Fibroblast of gingiva (primary cell): ENCODE measurements around the gene PLPPR1.
"Not testable (repeated sequence)": the region's sequence is repeated elsewhere in the genome, so short reads cannot be mapped to it uniquely, and the experiment has no call there.

Experiments used
- DNase-seq: peaks from one replicate; pipeline ENCODE4 v3.0.0-alpha.2; 2011; ENCODE audit warnings: low read depth

PLPPR1 gene

GRCh38 chr9:101291043-101291442, 262.5 kb downstream of the PLPPR1 start:
- DNase-seq, result not testable (repeated sequence)

- no peak for DNase-seq
Measured at GRCh38 chr9:101299901-101300300, 271.4 kb downstream of the PLPPR1 start.

DNA sequence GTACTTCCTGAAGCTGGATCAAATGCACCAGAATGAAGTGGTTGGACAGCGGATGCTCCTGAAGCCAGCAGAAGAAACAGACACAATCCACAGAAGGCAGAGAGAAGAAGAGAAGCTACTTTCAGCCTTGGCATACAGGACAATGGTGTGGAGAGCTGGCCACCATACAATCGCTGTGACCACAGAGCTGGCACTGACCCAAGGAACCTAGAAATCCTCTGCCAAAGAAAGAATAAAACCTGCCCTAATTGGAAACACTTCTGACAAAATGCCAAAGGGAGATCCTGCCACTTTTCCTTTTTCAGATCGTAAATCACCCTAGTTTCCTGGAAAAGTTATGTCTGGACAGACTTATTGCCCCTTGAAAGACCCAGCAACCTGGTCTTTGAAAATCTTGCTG, 278.5 kb downstream of the PLPPR1 start:
- DNase-seq, result no peak

- no peak for DNase-seq
Measured at GRCh38 chr9:101307524-101308213, 279.1 kb downstream of the PLPPR1 start.

- no peak for DNase-seq
Measured at GRCh38 chr9:101309139-101309538, 280.6 kb downstream of the PLPPR1 start.

GRCh38 chr9:101311191-101311590, 282.7 kb downstream of the PLPPR1 start:
- DNase-seq, result no peak

- DNase-seq, result peak; percentile 69
Measured at GRCh38 chr9:101311758-101312420, 283.4 kb downstream of the PLPPR1 start.

DNA sequence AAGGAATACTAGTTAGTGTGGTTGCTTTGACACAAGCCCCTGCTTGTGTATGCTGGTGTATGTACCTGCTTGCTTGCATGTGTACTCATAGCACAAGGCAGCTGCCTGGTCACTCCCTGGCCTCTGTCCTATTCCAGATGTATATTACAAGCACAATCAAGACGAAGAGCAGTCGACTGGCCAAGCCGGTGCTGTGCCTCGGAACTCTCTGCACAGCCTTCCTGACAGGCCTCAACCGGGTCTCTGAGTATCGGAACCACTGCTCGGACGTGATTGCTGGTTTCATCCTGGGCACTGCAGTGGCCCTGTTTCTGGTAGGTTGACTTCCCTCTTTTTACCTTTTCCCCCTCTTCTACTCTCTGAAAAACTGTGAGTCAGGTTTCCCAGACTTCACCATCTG, 284.1 kb downstream of the PLPPR1 start:
- no peak for DNase-seq

DNA sequence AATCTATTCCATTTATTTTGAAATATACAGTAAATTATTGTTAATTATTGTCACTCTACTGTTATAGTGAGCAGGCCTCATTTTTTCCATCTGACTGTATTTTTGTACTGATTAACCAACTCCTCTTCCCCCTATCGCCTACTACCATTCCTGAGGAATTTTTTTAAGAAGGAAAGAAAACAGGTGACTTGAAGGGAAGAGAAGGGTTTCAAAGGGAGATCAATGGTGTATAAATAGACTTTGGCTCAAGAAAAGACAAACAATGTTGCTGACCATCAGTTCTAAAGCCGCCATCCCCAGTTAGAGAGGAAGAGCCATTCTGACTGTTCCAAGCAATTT, 286.6 kb downstream of the PLPPR1 start:
- DNase-seq, result no peak

DNA sequence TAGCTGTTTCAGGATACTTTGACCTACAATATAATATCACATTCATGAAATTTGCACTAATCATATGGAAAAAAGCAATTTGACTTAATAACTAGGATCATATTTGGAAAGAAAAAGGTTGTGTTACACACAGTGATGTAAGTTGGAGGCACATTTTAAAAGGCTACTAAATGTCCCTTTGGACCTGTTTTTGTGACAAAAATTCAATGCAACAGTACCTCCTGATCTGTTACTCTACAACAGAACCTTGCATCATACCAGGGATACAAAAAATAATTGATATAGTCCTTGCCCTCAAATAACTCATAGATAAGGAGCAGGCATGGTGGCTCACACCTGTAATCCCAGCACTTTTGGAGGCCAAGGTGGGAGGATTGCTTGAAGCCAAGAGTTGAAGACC, 289.2 kb downstream of the PLPPR1 start:
- no peak for DNase-seq

GRCh38 chr9:101323129-101323528, 294.6 kb downstream of the PLPPR1 start:
- no peak for DNase-seq

- DNase-seq, result no peak
Measured at GRCh38 chr9:101324245-101324804, 295.8 kb downstream of the PLPPR1 start.

DNA sequence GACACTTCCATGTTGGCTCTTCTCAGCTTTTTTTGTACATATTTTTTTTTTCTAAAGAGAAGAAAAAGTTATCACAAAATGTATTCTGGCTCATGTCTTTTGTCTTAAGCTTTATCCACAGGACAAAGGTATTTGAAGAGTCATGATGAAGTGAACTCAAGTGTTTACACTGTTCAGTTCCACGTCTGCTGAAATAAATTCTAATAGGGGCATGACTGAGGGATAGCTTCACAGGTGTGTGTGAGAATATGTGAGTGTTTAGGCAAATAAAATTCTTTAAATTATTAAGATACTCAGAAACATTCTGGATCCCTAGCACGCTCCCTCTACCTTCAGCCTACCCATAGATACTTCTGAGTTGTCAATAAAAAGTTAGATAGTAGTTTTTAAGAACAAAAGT, 296.5 kb downstream of the PLPPR1 start:
- no peak for DNase-seq

- DNase-seq, result no peak
Measured at GRCh38 chr9:101326035-101326434, 297.5 kb downstream of the PLPPR1 start.

DNA sequence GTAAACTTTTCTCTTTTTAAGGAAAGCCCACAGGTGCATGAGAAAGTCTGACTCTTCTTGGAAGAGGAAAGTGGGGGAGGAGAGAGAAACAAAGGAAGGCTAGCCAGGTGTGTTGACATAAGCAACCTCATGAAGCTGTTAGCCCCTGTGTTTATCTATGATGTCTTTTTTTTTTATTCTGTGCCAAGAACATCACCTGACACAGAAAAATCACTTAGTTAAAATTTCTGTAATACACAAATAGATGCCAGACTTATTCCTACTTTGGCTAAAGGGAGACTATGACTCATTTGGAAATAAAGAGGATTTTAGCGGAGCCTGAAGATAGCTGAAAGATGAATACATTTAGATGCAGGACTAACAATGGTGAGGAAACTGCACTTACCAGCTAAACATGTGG, 298.0 kb downstream of the PLPPR1 start:
- no peak for DNase-seq

DNA sequence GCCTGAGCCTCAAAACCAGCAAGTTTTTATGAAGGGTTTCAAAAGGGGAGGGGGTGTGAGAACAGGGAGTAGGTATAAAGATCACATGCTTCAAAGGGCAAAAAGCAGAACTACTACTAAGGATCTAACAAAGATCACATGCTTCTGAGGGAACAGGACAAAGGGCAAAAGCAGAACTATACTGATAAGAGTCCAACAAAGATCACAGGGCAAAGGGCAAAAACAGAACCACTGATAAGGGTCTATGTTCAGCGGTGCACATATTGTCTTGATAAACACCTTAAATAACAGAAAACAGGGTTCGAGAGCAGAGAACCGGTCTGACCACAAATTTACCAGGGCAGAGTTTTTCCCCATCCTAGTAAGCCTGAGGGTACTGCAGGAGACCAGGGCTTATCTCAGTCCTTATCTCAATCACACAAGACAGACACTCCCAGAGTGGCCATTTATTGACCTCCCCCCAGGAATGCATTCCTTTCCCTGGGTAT, 298.9 kb downstream of the PLPPR1 start:
- DNase-seq, result not testable (repeated sequence)

- DNase-seq, result no peak
Measured at GRCh38 chr9:101332362-101332761, 303.8 kb downstream of the PLPPR1 start.

- DNase-seq, result no peak
Measured at GRCh38 chr9:101333490-101333889, 305.0 kb downstream of the PLPPR1 start.

DNA sequence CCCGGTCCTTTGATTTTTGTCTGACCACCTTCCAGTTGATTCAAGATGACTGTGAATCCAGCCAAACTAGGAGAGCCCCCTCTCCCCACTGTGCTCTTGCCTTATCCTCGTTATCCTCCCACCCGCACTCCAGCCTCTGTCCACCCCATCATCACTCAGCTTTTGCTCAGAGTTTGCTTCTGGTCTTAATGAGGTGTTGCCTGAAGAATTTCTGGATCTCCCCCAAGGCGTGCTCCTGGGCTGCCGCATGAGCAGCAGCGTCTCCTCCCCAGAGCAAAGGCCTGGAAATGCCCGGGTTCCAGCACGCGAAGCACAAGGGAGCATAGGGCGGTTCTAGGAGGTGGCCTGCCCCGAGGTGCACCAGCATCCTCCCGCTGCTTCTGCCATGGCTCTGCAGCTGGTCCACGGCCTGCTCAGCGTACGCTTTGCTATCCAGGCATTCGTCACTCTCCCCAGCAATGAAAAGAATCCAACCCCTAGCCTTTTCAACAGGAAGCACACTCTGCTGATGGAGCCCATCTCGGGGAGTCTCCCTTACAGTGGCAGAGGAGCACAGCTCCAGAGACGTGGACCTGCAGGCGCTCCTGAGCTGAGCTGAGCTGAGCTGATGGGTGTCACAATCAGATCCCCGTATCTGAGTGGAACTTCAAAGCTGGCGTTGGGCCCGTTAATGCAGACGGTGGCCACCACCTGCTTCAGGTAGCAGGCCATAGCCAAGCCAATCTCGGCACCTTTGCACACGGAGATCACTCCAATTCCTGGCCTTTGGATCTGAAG, 305.6 kb downstream of the PLPPR1 start:
- DNase-seq, result no peak

- DNase-seq, result no peak
Measured at GRCh38 chr9:101336091-101336490, 307.6 kb downstream of the PLPPR1 start.

DNA sequence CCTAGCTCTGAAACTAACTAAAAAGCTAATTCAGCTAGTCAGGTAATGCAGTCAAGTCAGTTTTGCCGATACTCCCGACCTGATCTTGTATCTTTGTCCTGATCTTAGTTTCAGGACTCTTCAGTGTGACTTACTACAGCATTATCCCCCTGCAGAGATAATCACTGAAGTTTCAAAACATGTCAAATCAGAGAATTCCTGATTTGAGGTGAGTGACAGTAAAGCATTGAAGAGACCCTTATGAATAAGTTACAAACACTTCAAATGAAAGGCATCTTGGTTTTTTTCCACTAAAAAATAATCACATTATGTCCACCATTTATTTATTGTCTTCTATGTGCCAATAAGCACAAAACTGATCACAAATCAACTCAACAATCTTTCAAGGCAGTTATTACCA, 308.7 kb downstream of the PLPPR1 start:
- DNase-seq, result no peak

DNA sequence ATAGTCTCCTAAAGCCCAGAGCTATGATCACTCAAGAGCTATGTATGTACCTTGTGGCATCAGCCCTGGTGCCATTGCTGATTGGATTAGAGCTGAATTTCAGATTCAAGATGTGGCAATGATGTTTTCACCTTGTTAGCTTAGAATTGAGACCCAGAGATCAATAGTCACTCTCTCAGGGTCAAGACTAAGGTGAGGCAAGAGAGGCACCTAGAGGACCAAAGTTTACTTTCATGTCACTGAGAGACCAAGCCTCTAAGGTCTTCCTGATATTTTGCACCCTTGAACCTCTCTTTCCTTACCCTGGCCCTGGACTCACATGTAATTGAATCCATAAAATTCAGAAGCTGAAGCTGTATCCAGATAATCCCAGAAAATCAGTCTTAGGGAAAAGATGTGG, 313.4 kb downstream of the PLPPR1 start:
- DNase-seq, result no peak

- no peak for DNase-seq
Measured at GRCh38 chr9:101342595-101342994, 314.1 kb downstream of the PLPPR1 start.
